ENCODE results near the gene CCL20.

Gene CCL20

DNA sequence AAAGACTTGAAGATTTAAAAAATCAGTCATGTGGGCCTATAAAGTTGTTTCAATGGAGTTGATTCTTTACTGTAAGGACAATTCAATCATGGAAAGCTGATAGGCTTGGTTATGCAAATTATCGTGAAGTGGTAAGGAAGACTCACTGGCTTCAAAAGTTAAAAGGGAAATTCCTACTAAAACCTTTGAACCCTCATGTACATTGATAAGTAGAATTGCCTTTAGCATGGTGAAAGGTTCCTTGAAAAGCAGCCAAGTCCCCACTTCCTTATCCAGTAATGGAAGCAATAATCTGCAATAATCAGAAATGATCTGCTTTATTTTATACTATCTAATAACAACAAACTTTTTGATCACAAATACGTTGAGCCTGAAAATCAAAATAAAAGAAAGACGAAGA, 14.4 kb upstream of the CCL20 start:
- FAIRE-seq (no peak), DNase-seq (ENCODE audit: insufficient read length, low spot score) (no peak)

DNA sequence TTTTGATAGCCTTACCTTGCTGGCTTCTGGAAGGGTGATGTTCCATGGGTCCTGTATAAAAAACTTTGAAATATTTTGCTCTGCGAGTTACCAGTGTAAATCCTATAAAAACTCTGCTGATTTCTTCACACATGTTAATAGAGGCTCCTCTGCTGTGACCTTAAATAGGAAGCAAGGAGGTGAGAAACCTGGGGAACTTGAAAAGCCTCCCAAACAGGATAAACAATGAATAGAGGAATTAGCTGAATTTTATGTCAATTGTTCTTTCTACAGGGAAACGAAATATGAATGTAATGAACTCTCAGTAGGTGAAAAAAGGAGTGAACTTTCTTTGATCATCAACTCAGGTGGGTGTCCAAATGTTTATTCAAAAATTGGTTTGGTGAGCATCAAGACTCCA, 10.8 kb upstream of the CCL20 start:
- DNase-seq (ENCODE audit: insufficient read length, low spot score) (no peak), FAIRE-seq (no peak)

GRCh38 chr2:227804975-227805374, 8.7 kb upstream of the CCL20 start:
- no peak for DNase-seq (ENCODE audit: insufficient read length, low spot score)
- FAIRE-seq, result no peak

DNA sequence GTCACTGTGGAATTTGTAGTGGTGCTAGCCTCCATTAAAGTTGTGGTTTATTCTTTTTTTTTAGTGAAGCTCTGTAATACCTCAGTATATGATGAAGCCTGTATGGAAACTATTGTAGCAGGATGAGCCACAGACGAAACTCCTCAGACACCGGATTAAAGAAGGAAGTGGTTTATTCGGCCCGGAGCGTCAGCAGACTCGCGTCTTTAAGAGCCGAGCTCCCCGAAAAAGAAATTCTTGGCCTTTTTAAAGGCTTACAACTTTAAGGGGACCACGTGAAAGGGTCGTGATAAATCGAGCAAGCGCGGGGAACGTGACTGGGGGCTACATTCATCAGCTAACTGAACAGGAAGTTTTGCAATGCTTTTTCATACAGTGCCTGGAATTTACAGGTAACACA, 8.1 kb upstream of the CCL20 start:
- DNase-seq (ENCODE audit: insufficient read length, low spot score), result no peak
- peak; percentile 8 for FAIRE-seq

DNA sequence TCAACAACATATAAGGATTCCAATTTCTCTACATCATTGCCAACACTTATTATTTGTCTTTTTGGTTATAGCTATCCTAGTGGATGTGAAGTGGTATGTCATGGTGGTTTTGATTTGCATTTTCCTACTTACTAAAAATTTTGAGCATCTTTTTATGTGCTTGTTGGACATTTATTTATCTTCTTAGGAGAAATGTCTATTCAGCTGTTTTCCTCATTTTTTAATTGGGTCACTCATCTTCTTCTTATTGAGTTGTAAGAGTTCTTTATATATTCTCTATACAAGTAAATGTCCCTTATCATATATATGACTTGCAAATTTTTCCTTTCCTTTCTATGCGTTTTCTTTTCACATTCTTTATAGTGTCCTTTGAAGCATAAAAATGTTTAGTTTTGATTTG, 4.7 kb upstream of the CCL20 start:
- DNase-seq (ENCODE audit: insufficient read length, low spot score), result no peak
- FAIRE-seq, result no peak

- no peak for DNase-seq (ENCODE audit: insufficient read length, low spot score)
- FAIRE-seq, result no peak
These were observed 1.6 kb upstream of the CCL20 start for GRCh38 chr2:227812001-227812400.

- FAIRE-seq (no peak), DNase-seq (ENCODE audit: insufficient read length, low spot score) (no peak)
These were observed 447 bp upstream of the CCL20 start for GRCh38 chr2:227813229-227813561.

- FAIRE-seq, result no peak
- DNase-seq (ENCODE audit: insufficient read length, low spot score), result no peak
These were observed 1.4 kb downstream of the CCL20 start for GRCh38 chr2:227815066-227815465.

- DNase-seq (ENCODE audit: insufficient read length, low spot score) (no peak), FAIRE-seq (no peak)
These were observed 3.1 kb downstream of the CCL20 start for GRCh38 chr2:227816507-227817294.

DNA sequence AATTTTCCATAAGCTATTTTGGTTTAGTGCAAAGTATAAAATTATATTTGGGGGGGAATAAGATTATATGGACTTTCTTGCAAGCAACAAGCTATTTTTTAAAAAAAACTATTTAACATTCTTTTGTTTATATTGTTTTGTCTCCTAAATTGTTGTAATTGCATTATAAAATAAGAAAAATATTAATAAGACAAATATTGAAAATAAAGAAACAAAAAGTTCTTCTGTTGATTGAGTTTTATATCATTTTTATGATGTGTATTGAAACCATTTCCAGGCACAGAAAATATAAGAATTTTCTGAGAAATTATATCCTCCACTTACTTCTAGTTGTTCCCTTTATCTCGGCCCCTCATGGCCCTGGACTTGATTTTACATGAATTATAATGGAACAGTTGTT, 3.7 kb downstream of the CCL20 start:
- DNase-seq (ENCODE audit: insufficient read length, low spot score) (no peak), FAIRE-seq (no peak)

DNA sequence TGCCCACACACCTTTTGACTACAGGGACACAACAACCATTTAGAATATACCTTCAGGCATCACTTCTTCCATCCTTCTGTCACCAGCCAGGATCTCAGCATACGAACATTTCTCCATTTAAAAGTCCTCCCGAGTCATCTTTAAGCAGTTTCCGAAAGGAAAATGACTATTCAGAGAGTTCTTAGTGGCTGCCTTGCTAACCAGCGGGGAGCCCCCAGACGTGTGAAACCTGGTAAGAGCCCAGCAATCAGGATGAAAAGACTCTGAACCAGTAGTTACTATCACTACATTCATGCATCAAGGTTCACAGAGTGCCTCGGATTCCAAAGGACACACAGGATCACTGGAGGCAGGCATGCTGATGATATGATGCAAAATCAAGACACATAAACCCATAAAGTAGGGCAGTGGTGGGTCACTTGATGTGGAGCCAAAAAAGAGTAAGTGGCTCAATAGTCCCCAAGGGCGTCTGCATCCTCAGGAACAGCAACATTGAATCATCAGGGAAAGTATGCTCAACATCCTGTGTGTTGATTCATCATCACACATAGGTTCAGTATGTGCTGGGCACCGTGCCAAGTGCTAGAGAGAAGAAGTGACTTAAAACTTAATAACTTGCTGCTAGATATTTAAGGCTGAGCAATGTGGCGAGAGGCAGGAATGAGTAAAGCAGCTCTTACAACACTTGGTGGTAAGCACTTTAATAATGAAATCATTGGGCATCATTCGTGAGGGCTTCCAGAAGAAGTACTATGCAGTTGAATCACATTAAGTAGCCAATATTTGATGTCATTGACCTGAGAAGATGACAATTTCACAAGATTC, 4.4 kb downstream of the CCL20 start:
- FAIRE-seq (no peak), DNase-seq (ENCODE audit: insufficient read length, low spot score) (no peak)

DNA sequence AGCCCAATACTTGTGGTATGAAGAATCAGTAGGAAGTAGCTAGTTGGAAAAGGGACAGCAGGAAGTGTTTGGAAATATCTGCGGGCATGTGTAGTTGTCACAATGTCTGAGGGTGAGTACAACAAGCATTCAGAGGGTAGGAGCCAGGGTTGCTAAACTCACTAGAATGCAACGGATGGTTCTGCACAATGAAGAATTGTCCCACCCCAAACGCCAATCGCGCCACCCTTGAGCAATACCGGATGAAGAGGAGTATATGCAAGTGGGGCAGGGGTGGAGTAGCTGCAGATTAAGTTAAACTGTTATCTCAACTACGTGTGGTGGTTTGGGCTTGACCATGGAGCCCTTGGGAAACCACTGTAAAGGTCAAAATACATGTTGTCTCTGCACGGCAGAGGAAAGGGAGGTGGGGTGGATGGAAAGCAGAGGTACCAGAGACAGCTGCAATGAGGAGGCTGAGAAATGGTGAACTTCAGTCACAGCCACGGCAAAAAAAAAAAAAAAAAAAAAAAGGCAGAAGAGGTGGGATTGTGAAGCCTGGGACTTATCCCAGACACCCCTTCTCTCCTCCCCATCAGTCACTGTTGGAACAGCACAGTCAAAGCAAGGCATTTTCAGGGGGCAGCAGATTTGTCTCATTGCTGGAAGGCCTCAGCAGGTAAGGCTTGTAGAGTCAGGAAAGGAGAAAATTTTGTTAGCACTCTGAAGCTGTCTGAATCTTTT, 5.2 kb downstream of the CCL20 start:
- FAIRE-seq (no peak), DNase-seq (ENCODE audit: insufficient read length, low spot score) (no peak)

DNA sequence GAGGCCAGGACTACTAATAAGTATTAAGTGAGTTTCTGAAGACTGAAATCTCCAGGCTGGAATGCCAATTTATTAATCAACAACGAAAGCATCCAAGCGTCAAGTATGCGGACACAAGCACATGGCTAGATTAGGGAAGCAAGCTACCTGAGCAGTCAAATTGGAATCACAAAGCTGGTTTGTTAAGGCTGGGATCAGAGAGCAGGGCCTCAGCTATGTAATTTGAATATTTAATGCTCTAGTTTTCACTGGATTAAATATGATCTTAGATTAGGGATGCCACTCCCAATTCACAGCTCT, 5.7 kb downstream of the CCL20 start:
- DNase-seq (ENCODE audit: insufficient read length, low spot score) (no peak), FAIRE-seq (no peak)

GRCh38 chr2:227821043-227821942, 7.7 kb downstream of the CCL20 start:
- FAIRE-seq, result no peak

DNA sequence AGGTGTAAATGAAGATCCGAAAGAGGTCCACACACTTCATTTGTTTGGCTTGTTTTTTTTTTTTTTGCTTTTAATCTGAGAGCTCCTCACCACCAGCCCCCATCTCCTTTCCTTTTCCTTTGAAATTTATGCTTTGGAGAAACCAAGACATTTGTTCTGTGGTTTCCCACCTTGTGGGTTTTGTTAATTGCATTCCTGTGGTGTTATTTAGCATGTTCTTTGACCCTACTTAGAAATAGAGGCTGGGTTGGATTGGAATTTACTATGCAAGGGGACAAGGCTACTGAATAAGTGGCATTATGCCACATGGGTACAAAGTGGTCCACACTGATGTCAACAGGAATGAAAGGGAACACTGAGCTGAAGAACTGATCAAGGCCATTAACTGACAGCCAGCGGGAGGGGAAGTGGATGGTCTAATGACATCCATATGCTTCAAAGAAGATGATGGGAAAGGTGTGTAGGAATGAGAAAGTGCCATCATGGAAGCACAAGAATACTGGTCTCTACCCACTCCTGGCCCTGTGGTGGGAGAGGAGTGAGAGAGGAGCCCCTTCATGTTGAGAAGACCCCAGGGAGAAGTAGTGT, 8.9 kb downstream of the CCL20 start:
- DNase-seq (ENCODE audit: insufficient read length, low spot score) (no peak), FAIRE-seq (no peak)

More at GRCh38 chr2:227821043-227821942, 7.7 kb downstream of the CCL20 start:
- DNase-seq (ENCODE audit: insufficient read length, low spot score), result no peak

- FAIRE-seq, result no peak
These were observed 10.3 kb downstream of the CCL20 start for GRCh38 chr2:227823922-227824321.

GRCh38 chr2:227824711-227825110, 11.1 kb downstream of the CCL20 start:
- DNase-seq (ENCODE audit: insufficient read length, low spot score) (no peak), FAIRE-seq (no peak)

More at GRCh38 chr2:227823922-227824321, 10.3 kb downstream of the CCL20 start:
- no peak for DNase-seq (ENCODE audit: insufficient read length, low spot score)

- FAIRE-seq, result no peak
- no peak for DNase-seq (ENCODE audit: insufficient read length, low spot score)
These were observed 12.4 kb downstream of the CCL20 start for GRCh38 chr2:227826019-227826521.

GRCh38 chr2:227826563-227826962, 12.9 kb downstream of the CCL20 start:
- no peak for FAIRE-seq
- DNase-seq (ENCODE audit: insufficient read length, low spot score), result no peak

DNA sequence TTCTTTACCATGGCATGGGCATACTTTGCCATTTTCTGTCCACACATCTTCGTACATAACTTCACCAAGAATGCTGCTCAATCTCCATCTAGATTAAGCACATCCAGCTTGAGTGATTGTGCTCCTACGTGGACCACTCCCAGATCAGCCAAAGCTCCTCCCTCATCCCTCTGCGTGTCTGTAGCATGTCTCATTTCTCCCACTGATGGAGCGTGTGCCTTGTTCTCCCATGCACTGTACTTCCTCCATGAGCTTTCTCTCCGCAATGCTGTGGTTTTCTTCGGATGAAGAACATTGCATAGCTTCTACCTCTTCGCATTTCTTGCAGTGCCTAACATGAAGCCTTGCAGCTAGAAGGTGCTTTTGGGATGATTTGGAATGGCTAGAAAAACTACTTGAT, 13.5 kb downstream of the CCL20 start:
- no peak for FAIRE-seq

More for the DNA sequence above, 13.5 kb downstream of the CCL20 start:
- no peak for DNase-seq (ENCODE audit: insufficient read length, low spot score)

All from GM19239 (cell line).